IMR-90 (cell line): ENCODE measurements around the gene ZNF20. TPM values are rescaled to one million over a fixed set of nuclear protein-coding genes. Genes with fewer than 3 reads are reported as not detected.

Source experiments
- ATAC-seq: fragments of 200-7000 bp; cut with Tn5 transposase; 2 replicates; pipeline ENCODE4 v1.9.1; 2020; ENCODE audit warnings: low read depth, mild to moderate bottlenecking, moderate library complexity
- BruUV-seq: library from RNA; stranded (reverse); fragments of 400-500 nt; replicated peaks from 2 replicates; lab custom pipeline; 2021; lab: Mats Ljungman, UMichigan
- CTCF ChIA-PET: fragments of 300-600 bp; formaldehyde crosslinking; extraction: SDS; loops from one replicate; lab custom pipeline; 2021; ENCODE audit warnings: antibody characterized with exemption; lab: Yijun Ruan, JAX
- POLR2A ChIA-PET: fragments of 300-600 bp; sonication (Branson Sonifier 250); formaldehyde crosslinking; loops from one replicate; lab custom pipeline; 2022; ENCODE audit warnings: antibody characterized with exemption; ENCODE audit not compliant: unreplicated experiment; lab: Charles Lee
- DNase-seq: peaks from one replicate; pipeline ENCODE4 v3.0.0; 2013
- H2AFZ ChIP-seq: replicated peaks from 2 replicates; pipeline ENCODE3; 2013; ENCODE audit warnings: low read length, mild to moderate bottlenecking; ENCODE audit not compliant: poor library complexity
- H2AK5ac ChIP-seq: 2 replicates; pipeline ENCODE4 v1.6.1; 2013; ENCODE audit warnings: low read depth, low read length, inconsistent platforms
- H2AK9ac ChIP-seq: replicated peaks from 2 replicates; pipeline ENCODE3; 2013; ENCODE audit warnings: mild to moderate bottlenecking, low read depth, low read length, moderate library complexity; ENCODE audit not compliant: poor library complexity
- H2BK120ac ChIP-seq: 2 replicates; pipeline ENCODE4 v1.6.1; 2013; ENCODE audit warnings: low read depth, low read length, inconsistent platforms
- H2BK15ac ChIP-seq: 3 replicates; pipeline ENCODE4 v1.6.1; 2013; ENCODE audit warnings: low read depth, low read length, inconsistent platforms
- H2BK20ac ChIP-seq: 2 replicates; pipeline ENCODE4 v1.6.1; 2013; ENCODE audit warnings: low read depth, mild to moderate bottlenecking, inconsistent platforms, low read length, moderate library complexity
- H2BK5ac ChIP-seq: 2 replicates; pipeline ENCODE4 v1.6.1; 2013; ENCODE audit warnings: mild to moderate bottlenecking, low read depth, low read length, inconsistent platforms; ENCODE audit not compliant: poor library complexity, severe bottlenecking
- H3K14ac ChIP-seq: replicated peaks from 2 replicates; pipeline ENCODE4 v1.6.1; 2013; ENCODE audit warnings: low read depth, low read length, inconsistent platforms
- H3K18ac ChIP-seq: 2 replicates; pipeline ENCODE4 v1.6.1; 2013; ENCODE audit warnings: low read depth, low read length, control low read depth
- H3K23ac ChIP-seq: 2 replicates; pipeline ENCODE4 v1.6.1; 2013; ENCODE audit warnings: low read depth, low read length, inconsistent platforms
- H3K27ac ChIP-seq: 2 replicates; pipeline ENCODE4 v1.5.1; 2013; ENCODE audit warnings: mild to moderate bottlenecking, control low read depth, low read length; ENCODE audit not compliant: insufficient read depth
- H3K27me3 ChIP-seq: 2 replicates; pipeline ENCODE4 v1.6.1; 2013; ENCODE audit warnings: low read length; ENCODE audit not compliant: control insufficient read depth, insufficient read depth
- H3K36me3 ChIP-seq: 2 replicates; pipeline ENCODE4 v1.6.1; 2013; ENCODE audit warnings: low read length, mixed read lengths; ENCODE audit not compliant: control insufficient read depth, insufficient read depth
- H3K4ac ChIP-seq: 2 replicates; pipeline ENCODE4 v1.6.1; 2013; ENCODE audit warnings: low read depth, low read length, inconsistent platforms
- H3K4me1 ChIP-seq: 2 replicates; pipeline ENCODE4 v1.6.1; 2013; ENCODE audit warnings: low read length, mixed read lengths; ENCODE audit not compliant: control insufficient read depth, insufficient read depth
- H3K4me2 ChIP-seq: 2 replicates; pipeline ENCODE4 v1.6.1; 2013; ENCODE audit warnings: low read depth, mild to moderate bottlenecking, control low read depth, low read length, moderate library complexity
- H3K4me3 ChIP-seq: 2 replicates; pipeline ENCODE4 v1.5.1; 2013; ENCODE audit warnings: low read depth, mild to moderate bottlenecking, control low read depth, low read length, moderate library complexity; ENCODE audit not compliant: insufficient read depth
- H3K56ac ChIP-seq: 2 replicates; pipeline ENCODE4 v1.6.1; 2013; ENCODE audit warnings: low read length, inconsistent platforms; ENCODE audit not compliant: insufficient read depth; ENCODE audit errors: extremely low read depth
- H3K79me1 ChIP-seq, 2 experiments: 2 replicates each; pipeline ENCODE4 v1.6.1; 2013; ENCODE audit warnings: low read length in 2 of 2, inconsistent platforms in 1 of 2, low read depth in 1 of 2
- H3K9ac ChIP-seq: 2 replicates; pipeline ENCODE4 v1.6.1; 2013; ENCODE audit warnings: low read depth, low read length, control low read depth
- H3K9me1 ChIP-seq: 2 replicates; pipeline ENCODE4 v1.6.1; 2013; ENCODE audit warnings: low read length, inconsistent platforms; ENCODE audit not compliant: insufficient read depth
- H3K9me3 ChIP-seq: 2 replicates; pipeline ENCODE4 v1.6.1; 2013; ENCODE audit warnings: low read length; ENCODE audit not compliant: control insufficient read depth, insufficient read depth
- H4K20me1 ChIP-seq: 2 replicates; pipeline ENCODE4 v1.6.1; 2013; ENCODE audit warnings: low read length, inconsistent platforms; ENCODE audit not compliant: insufficient read depth
- H4K5ac ChIP-seq: 2 replicates; pipeline ENCODE4 v1.6.1; 2013; ENCODE audit warnings: mild to moderate bottlenecking, low read depth, low read length, control low read depth
- H4K8ac ChIP-seq, 2 experiments: 2 replicates each; pipeline ENCODE4 v1.6.1; 2013; ENCODE audit warnings: low read depth in 2 of 2, low read length in 2 of 2, control low read depth in 1 of 2, inconsistent platforms in 1 of 2
- H4K91ac ChIP-seq: 2 replicates; pipeline ENCODE4 v1.6.1; 2013; ENCODE audit warnings: low read depth, low read length, inconsistent platforms; ENCODE audit not compliant: insufficient read depth
- CTCF ChIP-seq: conservative IDR thresholded peaks from 2 replicates; pipeline ENCODE4 v1.5.1; 2012; ENCODE audit warnings: mild to moderate bottlenecking, low read depth, low read length, improper control_type of control experiment
- MXI1 ChIP-seq: IDR thresholded peaks from 2 replicates; pipeline ENCODE4 v1.6.1; 2012; ENCODE audit warnings: low read depth, mild to moderate bottlenecking, low read length, moderate library complexity, borderline replicate concordance
- RAD21 ChIP-seq: IDR thresholded peaks from 2 replicates; pipeline ENCODE4 v1.6.1; 2012; ENCODE audit warnings: low read length, improper control_type of control experiment
- SMC3 ChIP-seq: fragments of 150-350 bp; IDR thresholded peaks from 2 replicates; pipeline ENCODE4 v1.6.1; 2016; ENCODE audit warnings: low read depth, mild to moderate bottlenecking, antibody characterized with exemption, low read length, moderate library complexity
- USF2 ChIP-seq: fragments of 150-350 bp; IDR thresholded peaks from 2 replicates; pipeline ENCODE4 v1.6.1; 2017; ENCODE audit warnings: mild to moderate bottlenecking, antibody characterized with exemption, low read length, low read depth
- WGBS, 2 experiments: methylation state at CpG; one replicate each; pipeline versions ENCODE4 v1.1.5 to v1.1.7; 2013; ENCODE audit warnings: missing lambda C conversion rate in 2 of 2; ENCODE audit not compliant: insufficient read length in 1 of 2; ENCODE audit errors: extremely low coverage in 2 of 2; 5-methylcytosine and 5-hydroxymethylcytosine counted together
- dilution Hi-C: fragments of 300-500 bp; cut with HindIII; formaldehyde crosslinking; loops from one replicate; pipeline ENCODE4 v1.14.3; 2018; ENCODE audit warnings: low sequenced_read_pairs; ENCODE audit not compliant: unreplicated experiment
- in situ Hi-C: fragments of 300-500 bp; cut with MboI; formaldehyde crosslinking; loops from 3 replicates; pipeline ENCODE4 v1.14.3; 2019; ENCODE audit warnings: low sequenced_read_pairs, inconsistent platforms, mixed read lengths
- intact Hi-C: fragments of 100-400 bp; cut with micrococcal nuclease; formaldehyde crosslinking; loops from 2 replicates; pipeline ENCODE4 v1.10.0; 2022
- polyA plus RNA-seq, 3 experiments: library from polyadenylated mRNA; depleted of rRNA; stranded (reverse); fragments of >200 nt; gene quantifications; 2 replicates each; pipeline ENCODE4 v1.2.3, GENCODE V29; 2012; ENCODE audit warnings: low replicate concordance in 1 of 3
- total RNA-seq: library from RNA; depleted of rRNA; stranded (reverse); fragments of >200 nt; gene quantifications from 2 replicates; pipeline ENCODE4 v1.2.3, GENCODE V29; 2012

ZNF20 gene
- total and polyA plus RNA-seq, 2 of the 4 experiments (the other 2 are of a cell fraction) = 2.1 to 7.9 TPM

GRCh38 chr19:12140545-12141404 is 625 bp upstream of the ZNF20 start:
- no peak for TF ChIP-seq MXI1
- TF ChIP-seq USF2 = no peak
- TF ChIP-seq RAD21 = peak; percentile 97
- TF ChIP-seq CTCF = peak; percentile 97
- TF ChIP-seq SMC3 = peak; percentile 93
- no peak overlapping the region for H2BK120ac ChIP-seq
- peak; percentile 80 for DNase-seq
- no peak overlapping the region for H4K91ac ChIP-seq
- peak overlapping the region; percentile 83 for H2AFZ ChIP-seq
- in situ Hi-C loops (loop anchor here (5.0 kb wide), 2 partner anchors 83 to 258 kb away; no protein-coding TSS in a partner anchor), intact Hi-C loops (loop anchor here (1.0 to 5.0 kb wide), 7 partner anchors 48 to 438 kb away; no protein-coding TSS in a partner anchor), dilution Hi-C loops (no loop called here)
- CTCF ChIA-PET = interaction anchor here (0.8 to 2.4 kb wide), 8 partner anchors 16 to 343 kb away, joined by 3 to 22 read pairs (median 6); partner anchors contain the start of gene ZNF625
- no peaks in the 10 kb centered on the region for H3K9me1 ChIP-seq
- peak overlapping the region; percentile 30; the same call in 1 of the 2 replicates for H3K4ac ChIP-seq
- H2BK20ac ChIP-seq = no peak overlapping the region
- peak overlapping the region; percentile 48 for H3K4me3 ChIP-seq
- H4K8ac ChIP-seq = no peak overlapping the region; a peak in 1 of 4 replicates
- no peak overlapping the region for H2BK15ac ChIP-seq
- peaks cover 3% of the 10 kb centered on the region; the same call in 1 of the 2 replicates for H3K4me1 ChIP-seq
- H3K27me3 ChIP-seq = no peaks in the 10 kb centered on the region
- 0 out of 2 replicates have a peak overlapping the region, but pooled peaks have one; percentile 28 for H3K14ac ChIP-seq
- no TSS peak for BruUV-seq
- peaks cover 20% of the 10 kb centered on the region for H3K9me3 ChIP-seq
- H4K20me1 ChIP-seq = 0 out of 2 replicates have a peak, but pooled peaks cover 2% of the 10 kb centered on the region
- peak overlapping the region; percentile 85 for H2AK9ac ChIP-seq
- POLR2A ChIA-PET = no interaction called here
- no peak overlapping the region for H2BK5ac ChIP-seq
- peaks cover 16 to 21% of the 10 kb centered on the region in 2 experiments for H3K79me1 ChIP-seq
- H3K56ac ChIP-seq = no peak overlapping the region
- H4K5ac ChIP-seq = no peak overlapping the region
- no peak overlapping the region for H3K23ac ChIP-seq
- peak overlapping the region; percentile 96 for H3K4me2 ChIP-seq
- peaks cover 27% of the 10 kb centered on the region for H3K36me3 ChIP-seq
- WGBS, 2 experiments = 32% methylated on average over 9 of the region's 17 CpGs; no CpG with 5 or more reads in 1 of the 2 experiments
- H3K9ac ChIP-seq = no peak overlapping the region; the same call in 1 of the 2 replicates
- peak; percentile 46 for ATAC-seq
- H3K27ac ChIP-seq = no peak overlapping the region
- H3K18ac ChIP-seq = no peak overlapping the region
- peak overlapping the region; percentile 6; the same call in 1 of the 2 replicates for H2AK5ac ChIP-seq
